ENCODE data around the gene TOM1. TPM values are rescaled to one million over a fixed set of nuclear protein-coding genes. Genes with fewer than 3 reads are reported as not detected.

TOM1 gene
- total and polyA plus RNA-seq, 2 donors (not counting 1 experiment from before 2014, with no cell fraction given), result 25.3 to 53.2 TPM

DNA sequence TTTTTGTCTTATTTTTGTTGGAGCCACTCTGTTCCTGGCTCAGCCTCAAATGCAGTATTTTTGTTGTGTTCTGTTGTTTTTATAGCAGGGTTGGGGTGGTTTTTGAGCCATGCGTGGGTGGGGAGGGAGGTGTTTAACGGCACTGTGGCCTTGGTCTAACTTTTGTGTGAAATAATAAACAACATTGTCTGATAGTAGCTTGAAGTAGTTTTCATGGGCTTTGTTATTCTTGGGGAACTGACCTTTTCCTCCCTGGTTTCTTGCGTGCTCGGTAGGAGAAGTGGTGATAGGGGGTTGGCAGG, 94.3 kb downstream of the TOM1 start:
- 68% methylated on average over 2 of the region's 4 CpGs for WGBS (ENCODE audit: insufficient coverage)
- Mint-ChIP-seq H3K4me3 (peak overlapping the region; percentile 6), H3K9me3 (ENCODE audit: insufficient read depth) (no peaks in the 10 kb centered on the region), H3K27me3 (no peaks in the 10 kb centered on the region), H3K4me1 (peaks cover 40% of the 10 kb centered on the region), H3K27ac (peak overlapping the region; percentile 78)
- peaks cover 0 to 7% of the 10 kb centered on the region in 2 experiments for H3K36me3 ChIP-seq (replicated peaks in 1 of 2; ENCODE audit: control extremely low read depth in 1 of 2, control insufficient read depth in 1 of 2, extremely low read depth in 1 of 2, insufficient read depth in 2 of 2, low read length in 1 of 2)
- no peak overlapping the region for H3K4me3 ChIP-seq (ENCODE audit: control extremely low read depth in 1 of 5, extremely low read depth in 1 of 5, insufficient read depth in 1 of 5, low read depth in 2 of 5, low read length in 4 of 5)
- H3K9ac ChIP-seq (ENCODE audit: low read length), result no peak overlapping the region
- no peaks in the 10 kb centered on the region for H4K20me1 ChIP-seq (ENCODE audit: control insufficient read depth, insufficient read depth, low read length, poor library complexity, severe bottlenecking)
- no peak overlapping the region for H3K27ac ChIP-seq (ENCODE audit: low read length in 2 of 2)
- no peak overlapping the region for H2AFZ ChIP-seq (ENCODE audit: insufficient read depth, low read depth, low read length, poor library complexity, severe bottlenecking)
- CTCF ChIA-PET, result interaction anchor here (0.7 to 3.9 kb wide), 2 partner anchors 42 to 43 kb away, joined by 3 to 13 read pairs; no protein-coding TSS in a partner anchor
- intact Hi-C loops (cut with micrococcal nuclease), result no loop called here
- H3K79me2 ChIP-seq (ENCODE audit: control insufficient read depth, insufficient read depth, low read length), result no peaks in the 10 kb centered on the region
- no peak overlapping the region for H3K4me2 ChIP-seq (replicated peaks; ENCODE audit: low read depth, low read length, poor library complexity, severe bottlenecking)
- DNase-seq (no peak), ATAC-seq (ENCODE audit: low read depth) (no peak)
- POLR2A ChIA-PET, result interaction anchor here (0.6 to 1.4 kb wide), 3 partner anchors 41 to 189 kb away, joined by 3 to 7 read pairs (median 7); no protein-coding TSS in a partner anchor
- TF ChIP-seq EZH2 (IDR thresholded peaks at IDR 0.05; ENCODE audit: borderline replicate concordance, insufficient read depth, low read depth, low read length, poor library complexity, severe bottlenecking), result no peak
- TF ChIP-seq, protein P1, sequence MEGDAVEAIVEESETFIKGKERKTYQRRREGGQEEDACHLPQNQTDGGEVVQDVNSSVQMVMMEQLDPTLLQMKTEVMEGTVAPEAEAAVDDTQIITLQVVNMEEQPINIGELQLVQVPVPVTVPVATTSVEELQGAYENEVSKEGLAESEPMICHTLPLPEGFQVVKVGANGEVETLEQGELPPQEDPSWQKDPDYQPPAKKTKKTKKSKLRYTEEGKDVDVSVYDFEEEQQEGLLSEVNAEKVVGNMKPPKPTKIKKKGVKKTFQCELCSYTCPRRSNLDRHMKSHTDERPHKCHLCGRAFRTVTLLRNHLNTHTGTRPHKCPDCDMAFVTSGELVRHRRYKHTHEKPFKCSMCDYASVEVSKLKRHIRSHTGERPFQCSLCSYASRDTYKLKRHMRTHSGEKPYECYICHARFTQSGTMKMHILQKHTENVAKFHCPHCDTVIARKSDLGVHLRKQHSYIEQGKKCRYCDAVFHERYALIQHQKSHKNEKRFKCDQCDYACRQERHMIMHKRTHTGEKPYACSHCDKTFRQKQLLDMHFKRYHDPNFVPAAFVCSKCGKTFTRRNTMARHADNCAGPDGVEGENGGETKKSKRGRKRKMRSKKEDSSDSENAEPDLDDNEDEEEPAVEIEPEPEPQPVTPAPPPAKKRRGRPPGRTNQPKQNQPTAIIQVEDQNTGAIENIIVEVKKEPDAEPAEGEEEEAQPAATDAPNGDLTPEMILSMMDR (IDR thresholded peaks at IDR 0.05), result no peak
- peaks cover 26 to 48% of the 10 kb centered on the region in 2 donors for H3K4me1 ChIP-seq (ENCODE audit: control insufficient read depth in 2 of 2, insufficient read depth in 2 of 2, low read length in 2 of 2)
- no peaks in the 10 kb centered on the region for H3K9me3 ChIP-seq (ENCODE audit: control extremely low read depth in 1 of 3, control insufficient read depth in 2 of 3, insufficient read depth in 1 of 3, low read length in 2 of 3)
- H3K27me3 ChIP-seq (replicated peaks in 1 of 4; ENCODE audit: control extremely low read depth in 1 of 4, control insufficient read depth in 3 of 4, insufficient read depth in 4 of 4, low read length in 3 of 4), result no peaks in the 10 kb centered on the region

DNA sequence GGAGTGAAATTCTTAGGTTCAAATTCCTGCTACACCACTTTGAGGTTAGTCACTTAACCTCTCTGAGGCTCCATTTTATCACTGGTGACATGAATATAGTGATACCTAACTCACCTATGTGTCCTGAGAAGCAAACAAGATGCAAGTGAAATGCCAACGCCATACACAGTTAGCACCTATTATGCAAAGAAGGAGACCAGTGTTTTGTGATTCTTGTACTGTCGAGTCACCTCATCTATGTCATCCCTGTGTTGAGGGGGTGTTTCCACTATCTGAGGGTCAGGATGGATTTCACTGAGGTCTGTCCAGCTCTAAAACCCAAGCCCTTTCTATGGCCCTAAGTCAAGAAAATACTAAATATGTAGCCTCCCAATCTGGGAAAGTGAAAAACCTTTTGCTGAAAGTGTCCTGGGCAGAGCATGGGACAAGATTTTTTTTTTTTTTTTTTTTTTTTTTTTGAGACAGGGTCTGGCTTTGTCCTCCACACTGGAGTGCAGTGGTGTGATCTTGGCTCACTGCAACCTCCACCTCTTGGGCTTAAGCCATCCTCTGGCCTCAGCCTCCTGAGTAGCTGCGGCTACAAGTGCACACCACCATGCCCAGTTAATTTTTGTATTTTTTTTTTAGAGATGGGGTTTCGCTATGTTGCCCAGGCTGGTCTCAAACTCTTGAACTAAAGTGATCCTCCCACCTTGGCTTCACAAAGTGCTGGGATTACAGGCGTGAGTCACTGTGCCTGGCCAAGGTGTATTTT, 95.3 kb downstream of the TOM1 start:
- POLR2A ChIA-PET, result interaction anchor here (0.5 to 1.4 kb wide), 9 partner anchors 9 to 762 kb away, joined by 3 to 17 read pairs (median 5); no protein-coding TSS in a partner anchor
- CTCF ChIA-PET, result interaction anchor here (1.1 to 3.9 kb wide), 2 partner anchors 19 to 44 kb away, joined by 3 to 13 read pairs; no protein-coding TSS in a partner anchor
- WGBS (ENCODE audit: insufficient coverage), result no CpG with 5 or more reads among the region's 5 CpGs
- no peak overlapping the region for H3K4me3 ChIP-seq (ENCODE audit: control extremely low read depth in 1 of 5, extremely low read depth in 1 of 5, insufficient read depth in 1 of 5, low read depth in 2 of 5, low read length in 4 of 5)
- peaks cover 0 to 5% of the 10 kb centered on the region in 2 experiments for H3K36me3 ChIP-seq (replicated peaks in 1 of 2; ENCODE audit: control extremely low read depth in 1 of 2, control insufficient read depth in 1 of 2, extremely low read depth in 1 of 2, insufficient read depth in 2 of 2, low read length in 1 of 2)
- no peak overlapping the region for H3K4me2 ChIP-seq (replicated peaks; ENCODE audit: low read depth, low read length, poor library complexity, severe bottlenecking)
- Mint-ChIP-seq H3K27me3 (no peaks in the 10 kb centered on the region), H3K4me1 (peaks cover 46% of the 10 kb centered on the region), H3K4me3 (no peak overlapping the region), H3K9me3 (ENCODE audit: insufficient read depth) (no peaks in the 10 kb centered on the region), H3K27ac (peak overlapping the region; percentile 56)
- no peak overlapping the region for H2AFZ ChIP-seq (ENCODE audit: insufficient read depth, low read depth, low read length, poor library complexity, severe bottlenecking)
- H3K9me3 ChIP-seq (ENCODE audit: control extremely low read depth in 1 of 3, control insufficient read depth in 2 of 3, insufficient read depth in 1 of 3, low read length in 2 of 3), result no peaks in the 10 kb centered on the region
- intact Hi-C loops (cut with micrococcal nuclease), result no loop called here
- ATAC-seq (ENCODE audit: low read depth) (no peak), DNase-seq (no peak)
- no peaks in the 10 kb centered on the region for H4K20me1 ChIP-seq (ENCODE audit: control insufficient read depth, insufficient read depth, low read length, poor library complexity, severe bottlenecking)
- H3K79me2 ChIP-seq (ENCODE audit: control insufficient read depth, insufficient read depth, low read length), result peaks cover under 1% of the 10 kb centered on the region
- no peaks in the 10 kb centered on the region for H3K27me3 ChIP-seq (replicated peaks in 1 of 4; ENCODE audit: control extremely low read depth in 1 of 4, control insufficient read depth in 3 of 4, insufficient read depth in 4 of 4, low read length in 3 of 4)
- H3K4me1 ChIP-seq (ENCODE audit: control insufficient read depth in 2 of 2, insufficient read depth in 2 of 2, low read length in 2 of 2), result peaks cover 30 to 54% of the 10 kb centered on the region in 2 donors
- TF ChIP-seq, protein P1 (IDR thresholded peaks at IDR 0.05), result no peak
- no peak for TF ChIP-seq EZH2 (IDR thresholded peaks at IDR 0.05; ENCODE audit: borderline replicate concordance, insufficient read depth, low read depth, low read length, poor library complexity, severe bottlenecking)
- no peak overlapping the region for H3K9ac ChIP-seq (ENCODE audit: low read length)
- no peak overlapping the region for H3K27ac ChIP-seq (ENCODE audit: low read length in 2 of 2)

Measured in B cell (primary cell).